IMR-90 (cell line): ENCODE results near the gene LDLRAD3. TPM values are rescaled to one million over a fixed set of nuclear protein-coding genes. Genes with fewer than 3 reads are reported as not detected.

Experiments
- ATAC-seq: fragments of 200-7000 bp; cut with Tn5 transposase; 2 replicates; pipeline ENCODE4 v1.9.1; 2020; ENCODE audit warnings: low read depth, mild to moderate bottlenecking, moderate library complexity
- BruUV-seq: library from RNA; stranded (reverse); fragments of 400-500 nt; replicated peaks from 2 replicates; lab custom pipeline; 2021; lab: Mats Ljungman, UMichigan
- CTCF ChIA-PET: fragments of 300-600 bp; formaldehyde crosslinking; extraction: SDS; loops from one replicate; lab custom pipeline; 2021; ENCODE audit warnings: antibody characterized with exemption; lab: Yijun Ruan, JAX
- POLR2A ChIA-PET: fragments of 300-600 bp; sonication (Branson Sonifier 250); formaldehyde crosslinking; loops from one replicate; lab custom pipeline; 2022; ENCODE audit warnings: antibody characterized with exemption; ENCODE audit not compliant: unreplicated experiment; lab: Charles Lee
- DNase-seq: peaks from one replicate; pipeline ENCODE4 v3.0.0; 2013
- H2AFZ ChIP-seq: replicated peaks from 2 replicates; pipeline ENCODE3; 2013; ENCODE audit warnings: low read length, mild to moderate bottlenecking; ENCODE audit not compliant: poor library complexity
- H2AK5ac ChIP-seq: 2 replicates; pipeline ENCODE4 v1.6.1; 2013; ENCODE audit warnings: low read depth, low read length, inconsistent platforms
- H2AK9ac ChIP-seq: replicated peaks from 2 replicates; pipeline ENCODE3; 2013; ENCODE audit warnings: mild to moderate bottlenecking, low read depth, low read length, moderate library complexity; ENCODE audit not compliant: poor library complexity
- H2BK120ac ChIP-seq: 2 replicates; pipeline ENCODE4 v1.6.1; 2013; ENCODE audit warnings: low read depth, low read length, inconsistent platforms
- H2BK15ac ChIP-seq: 3 replicates; pipeline ENCODE4 v1.6.1; 2013; ENCODE audit warnings: low read depth, low read length, inconsistent platforms
- H2BK20ac ChIP-seq: 2 replicates; pipeline ENCODE4 v1.6.1; 2013; ENCODE audit warnings: low read depth, mild to moderate bottlenecking, inconsistent platforms, low read length, moderate library complexity
- H2BK5ac ChIP-seq: 2 replicates; pipeline ENCODE4 v1.6.1; 2013; ENCODE audit warnings: mild to moderate bottlenecking, low read depth, low read length, inconsistent platforms; ENCODE audit not compliant: poor library complexity, severe bottlenecking
- H3K14ac ChIP-seq: replicated peaks from 2 replicates; pipeline ENCODE4 v1.6.1; 2013; ENCODE audit warnings: low read depth, low read length, inconsistent platforms
- H3K18ac ChIP-seq: 2 replicates; pipeline ENCODE4 v1.6.1; 2013; ENCODE audit warnings: low read depth, low read length, control low read depth
- H3K23ac ChIP-seq: 2 replicates; pipeline ENCODE4 v1.6.1; 2013; ENCODE audit warnings: low read depth, low read length, inconsistent platforms
- H3K27ac ChIP-seq: 2 replicates; pipeline ENCODE4 v1.5.1; 2013; ENCODE audit warnings: mild to moderate bottlenecking, control low read depth, low read length; ENCODE audit not compliant: insufficient read depth
- H3K27me3 ChIP-seq: 2 replicates; pipeline ENCODE4 v1.6.1; 2013; ENCODE audit warnings: low read length; ENCODE audit not compliant: control insufficient read depth, insufficient read depth
- H3K36me3 ChIP-seq: 2 replicates; pipeline ENCODE4 v1.6.1; 2013; ENCODE audit warnings: low read length, mixed read lengths; ENCODE audit not compliant: control insufficient read depth, insufficient read depth
- H3K4ac ChIP-seq: 2 replicates; pipeline ENCODE4 v1.6.1; 2013; ENCODE audit warnings: low read depth, low read length, inconsistent platforms
- H3K4me1 ChIP-seq: 2 replicates; pipeline ENCODE4 v1.6.1; 2013; ENCODE audit warnings: low read length, mixed read lengths; ENCODE audit not compliant: control insufficient read depth, insufficient read depth
- H3K4me2 ChIP-seq: 2 replicates; pipeline ENCODE4 v1.6.1; 2013; ENCODE audit warnings: low read depth, mild to moderate bottlenecking, control low read depth, low read length, moderate library complexity
- H3K4me3 ChIP-seq: 2 replicates; pipeline ENCODE4 v1.5.1; 2013; ENCODE audit warnings: low read depth, mild to moderate bottlenecking, control low read depth, low read length, moderate library complexity; ENCODE audit not compliant: insufficient read depth
- H3K56ac ChIP-seq: 2 replicates; pipeline ENCODE4 v1.6.1; 2013; ENCODE audit warnings: low read length, inconsistent platforms; ENCODE audit not compliant: insufficient read depth; ENCODE audit errors: extremely low read depth
- H3K79me1 ChIP-seq, 2 experiments: 2 replicates each; pipeline ENCODE4 v1.6.1; 2013; ENCODE audit warnings: low read length in 2 of 2, inconsistent platforms in 1 of 2, low read depth in 1 of 2
- H3K9ac ChIP-seq: 2 replicates; pipeline ENCODE4 v1.6.1; 2013; ENCODE audit warnings: low read depth, low read length, control low read depth
- H3K9me1 ChIP-seq: 2 replicates; pipeline ENCODE4 v1.6.1; 2013; ENCODE audit warnings: low read length, inconsistent platforms; ENCODE audit not compliant: insufficient read depth
- H3K9me3 ChIP-seq: 2 replicates; pipeline ENCODE4 v1.6.1; 2013; ENCODE audit warnings: low read length; ENCODE audit not compliant: control insufficient read depth, insufficient read depth
- H4K20me1 ChIP-seq: 2 replicates; pipeline ENCODE4 v1.6.1; 2013; ENCODE audit warnings: low read length, inconsistent platforms; ENCODE audit not compliant: insufficient read depth
- H4K5ac ChIP-seq: 2 replicates; pipeline ENCODE4 v1.6.1; 2013; ENCODE audit warnings: mild to moderate bottlenecking, low read depth, low read length, control low read depth
- H4K8ac ChIP-seq, 2 experiments: 2 replicates each; pipeline ENCODE4 v1.6.1; 2013; ENCODE audit warnings: low read depth in 2 of 2, low read length in 2 of 2, control low read depth in 1 of 2, inconsistent platforms in 1 of 2
- H4K91ac ChIP-seq: 2 replicates; pipeline ENCODE4 v1.6.1; 2013; ENCODE audit warnings: low read depth, low read length, inconsistent platforms; ENCODE audit not compliant: insufficient read depth
- BHLHE40 ChIP-seq: fragments of 150-350 bp; IDR thresholded peaks from 2 replicates; pipeline ENCODE4 v1.6.1; 2016; ENCODE audit warnings: mild to moderate bottlenecking, low read depth, low read length
- CEBPB ChIP-seq: IDR thresholded peaks from 2 replicates; pipeline ENCODE4 v1.6.1; 2012; ENCODE audit warnings: low read depth, low read length, improper control_type of control experiment
- FOS ChIP-seq: fragments of 150-350 bp; IDR thresholded peaks from 2 replicates; pipeline ENCODE4 v1.6.1; 2016; ENCODE audit warnings: low read depth, low read length
- MAZ ChIP-seq: IDR thresholded peaks from 2 replicates; pipeline ENCODE4 v1.6.1; 2012; ENCODE audit warnings: low read depth, mild to moderate bottlenecking, low read length, improper control_type of control experiment, moderate library complexity, borderline replicate concordance
- MXI1 ChIP-seq: IDR thresholded peaks from 2 replicates; pipeline ENCODE4 v1.6.1; 2012; ENCODE audit warnings: low read depth, mild to moderate bottlenecking, low read length, moderate library complexity, borderline replicate concordance
- NFE2L2 ChIP-seq: fragments of 150-350 bp; IDR thresholded peaks from 2 replicates; pipeline ENCODE4 v1.6.1; 2016; ENCODE audit warnings: low read depth, mild to moderate bottlenecking, low read length
- POLR2A ChIP-seq: IDR thresholded peaks from 2 replicates; pipeline ENCODE4 v1.6.1; 2012; ENCODE audit warnings: mild to moderate bottlenecking, low read depth, low read length
- RCOR1 ChIP-seq: IDR thresholded peaks from 2 replicates; pipeline ENCODE4 v1.6.1; 2012; ENCODE audit warnings: mild to moderate bottlenecking, low read length, improper control_type of control experiment; ENCODE audit not compliant: insufficient replicate concordance
- RFX5 ChIP-seq: IDR thresholded peaks from 2 replicates; pipeline ENCODE4 v1.8.0; 2012; ENCODE audit warnings: low read depth, mild to moderate bottlenecking, low read length, moderate library complexity
- USF2 ChIP-seq: fragments of 150-350 bp; IDR thresholded peaks from 2 replicates; pipeline ENCODE4 v1.6.1; 2017; ENCODE audit warnings: mild to moderate bottlenecking, antibody characterized with exemption, low read length, low read depth
- dilution Hi-C: fragments of 300-500 bp; cut with HindIII; formaldehyde crosslinking; loops from one replicate; pipeline ENCODE4 v1.14.3; 2018; ENCODE audit warnings: low sequenced_read_pairs; ENCODE audit not compliant: unreplicated experiment
- in situ Hi-C: fragments of 300-500 bp; cut with MboI; formaldehyde crosslinking; loops from 3 replicates; pipeline ENCODE4 v1.14.3; 2019; ENCODE audit warnings: low sequenced_read_pairs, inconsistent platforms, mixed read lengths
- intact Hi-C: fragments of 100-400 bp; cut with micrococcal nuclease; formaldehyde crosslinking; loops from 2 replicates; pipeline ENCODE4 v1.10.0; 2022
- polyA plus RNA-seq, 3 experiments: library from polyadenylated mRNA; depleted of rRNA; stranded (reverse); fragments of >200 nt; gene quantifications; 2 replicates each; pipeline ENCODE4 v1.2.3, GENCODE V29; 2012; ENCODE audit warnings: low replicate concordance in 1 of 3
- total RNA-seq: library from RNA; depleted of rRNA; stranded (reverse); fragments of >200 nt; gene quantifications from 2 replicates; pipeline ENCODE4 v1.2.3, GENCODE V29; 2012
- TF ChIP-seq, protein P1 (sequence below): fragments of 150-350 bp; IDR thresholded peaks from 2 replicates; pipeline ENCODE4 v1.6.1; 2016; ENCODE audit warnings: low read depth, mild to moderate bottlenecking, low read length, moderate library complexity, borderline replicate concordance
- TF ChIP-seq, protein P2 (sequence below): conservative IDR thresholded peaks from 2 replicates; pipeline ENCODE4 v1.5.1; 2012; ENCODE audit warnings: mild to moderate bottlenecking, low read depth, low read length, improper control_type of control experiment

Gene LDLRAD3
- total and polyA plus RNA-seq, 2 of the 4 experiments (the other 2 are of a cell fraction): 2.7 to 6.4 TPM

DNA sequence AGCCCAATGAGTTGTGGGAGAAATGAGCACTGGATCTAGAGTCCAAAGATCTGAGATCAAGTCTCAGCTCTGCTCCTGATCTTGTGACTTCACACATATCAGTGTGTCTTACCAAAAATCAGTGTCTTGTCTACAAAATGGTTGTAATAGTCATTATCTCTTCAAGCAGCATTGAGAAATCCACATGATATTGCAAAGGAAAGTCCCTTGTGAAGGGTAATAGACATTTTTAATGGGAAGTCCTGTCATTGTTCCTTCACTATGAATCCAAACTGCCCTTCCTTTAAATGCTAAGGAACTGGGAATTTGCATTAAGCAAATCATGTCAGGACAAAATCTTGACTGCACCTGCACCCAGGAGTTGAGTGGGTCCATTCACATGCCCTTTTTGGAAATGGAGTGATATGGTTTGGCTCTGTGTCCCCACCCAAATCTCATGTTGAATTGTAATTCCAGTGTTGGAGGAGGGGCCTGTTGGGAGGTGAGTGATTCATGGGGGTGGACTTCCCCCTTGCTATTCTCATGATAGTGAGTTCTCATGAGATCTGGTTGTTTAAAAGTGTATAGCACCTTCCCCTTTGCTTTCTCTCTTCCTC, 294.3 kb downstream of the LDLRAD3 start:
- Histone ChIP-seq H2AK9ac (no peak overlapping the region), H3K4me2 (no peak overlapping the region), H2BK20ac (no peak overlapping the region), H2BK120ac (no peak overlapping the region), H4K20me1 (no peaks in the 10 kb centered on the region), H3K18ac (no peak overlapping the region), H3K23ac (no peak overlapping the region), H3K56ac (no peak overlapping the region), H2AFZ (no peak overlapping the region), H3K4me3 (no peak overlapping the region), H3K36me3 (no peaks in the 10 kb centered on the region), H2BK5ac (no peak overlapping the region), H2AK5ac (no peak overlapping the region), H3K4ac (no peak overlapping the region), H2BK15ac (no peak overlapping the region), H3K4me1 (no peaks in the 10 kb centered on the region), H3K79me1 (no peaks in the 10 kb centered on the region), H3K14ac (no peak overlapping the region), H4K8ac (no peak overlapping the region), H4K5ac (no peak overlapping the region), H4K91ac (no peak overlapping the region), H3K9ac (no peak overlapping the region), H3K9me1 (peaks cover 2% of the 10 kb centered on the region; the same call in 1 of the 2 replicates), H3K27ac (no peak overlapping the region), H3K9me3 (no peaks in the 10 kb centered on the region), H3K27me3 (peaks cover 11% of the 10 kb centered on the region; the same call in 1 of the 2 replicates)
- ATAC-seq (no peak), DNase-seq (no peak)
- ChIA-PET POLR2A (no interaction called here), CTCF (no interaction called here)
- TF ChIP-seq POLR2A: no peak
- no peak for TF ChIP-seq MXI1
- TF ChIP-seq, protein P1, sequence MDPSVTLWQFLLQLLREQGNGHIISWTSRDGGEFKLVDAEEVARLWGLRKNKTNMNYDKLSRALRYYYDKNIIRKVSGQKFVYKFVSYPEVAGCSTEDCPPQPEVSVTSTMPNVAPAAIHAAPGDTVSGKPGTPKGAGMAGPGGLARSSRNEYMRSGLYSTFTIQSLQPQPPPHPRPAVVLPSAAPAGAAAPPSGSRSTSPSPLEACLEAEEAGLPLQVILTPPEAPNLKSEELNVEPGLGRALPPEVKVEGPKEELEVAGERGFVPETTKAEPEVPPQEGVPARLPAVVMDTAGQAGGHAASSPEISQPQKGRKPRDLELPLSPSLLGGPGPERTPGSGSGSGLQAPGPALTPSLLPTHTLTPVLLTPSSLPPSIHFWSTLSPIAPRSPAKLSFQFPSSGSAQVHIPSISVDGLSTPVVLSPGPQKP: no peak
- TF ChIP-seq, protein P2, sequence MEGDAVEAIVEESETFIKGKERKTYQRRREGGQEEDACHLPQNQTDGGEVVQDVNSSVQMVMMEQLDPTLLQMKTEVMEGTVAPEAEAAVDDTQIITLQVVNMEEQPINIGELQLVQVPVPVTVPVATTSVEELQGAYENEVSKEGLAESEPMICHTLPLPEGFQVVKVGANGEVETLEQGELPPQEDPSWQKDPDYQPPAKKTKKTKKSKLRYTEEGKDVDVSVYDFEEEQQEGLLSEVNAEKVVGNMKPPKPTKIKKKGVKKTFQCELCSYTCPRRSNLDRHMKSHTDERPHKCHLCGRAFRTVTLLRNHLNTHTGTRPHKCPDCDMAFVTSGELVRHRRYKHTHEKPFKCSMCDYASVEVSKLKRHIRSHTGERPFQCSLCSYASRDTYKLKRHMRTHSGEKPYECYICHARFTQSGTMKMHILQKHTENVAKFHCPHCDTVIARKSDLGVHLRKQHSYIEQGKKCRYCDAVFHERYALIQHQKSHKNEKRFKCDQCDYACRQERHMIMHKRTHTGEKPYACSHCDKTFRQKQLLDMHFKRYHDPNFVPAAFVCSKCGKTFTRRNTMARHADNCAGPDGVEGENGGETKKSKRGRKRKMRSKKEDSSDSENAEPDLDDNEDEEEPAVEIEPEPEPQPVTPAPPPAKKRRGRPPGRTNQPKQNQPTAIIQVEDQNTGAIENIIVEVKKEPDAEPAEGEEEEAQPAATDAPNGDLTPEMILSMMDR: no peak
- TF ChIP-seq MAZ: no peak
- no peak for TF ChIP-seq USF2
- no peak for TF ChIP-seq RCOR1
- no peak for TF ChIP-seq CEBPB
- no peak for TF ChIP-seq RFX5
- TF ChIP-seq NFE2L2: no peak
- TF ChIP-seq FOS: no peak
- no peak for TF ChIP-seq BHLHE40
- BruUV-seq: no TSS peak
- in situ Hi-C loops: no loop called here
- intact Hi-C loops: no loop called here
- dilution Hi-C loops: no loop called here
